ENCODE results near the gene SMG9. TPM values are rescaled to one million over a fixed set of nuclear protein-coding genes. Genes with fewer than 3 reads are reported as not detected.

Gene SMG9
- total and polyA plus RNA-seq, 2 of the 13 experiments (the other 11 are each of a cell fraction or from before 2014, with no cell fraction given) = 16.1 to 18.7 TPM

DNA sequence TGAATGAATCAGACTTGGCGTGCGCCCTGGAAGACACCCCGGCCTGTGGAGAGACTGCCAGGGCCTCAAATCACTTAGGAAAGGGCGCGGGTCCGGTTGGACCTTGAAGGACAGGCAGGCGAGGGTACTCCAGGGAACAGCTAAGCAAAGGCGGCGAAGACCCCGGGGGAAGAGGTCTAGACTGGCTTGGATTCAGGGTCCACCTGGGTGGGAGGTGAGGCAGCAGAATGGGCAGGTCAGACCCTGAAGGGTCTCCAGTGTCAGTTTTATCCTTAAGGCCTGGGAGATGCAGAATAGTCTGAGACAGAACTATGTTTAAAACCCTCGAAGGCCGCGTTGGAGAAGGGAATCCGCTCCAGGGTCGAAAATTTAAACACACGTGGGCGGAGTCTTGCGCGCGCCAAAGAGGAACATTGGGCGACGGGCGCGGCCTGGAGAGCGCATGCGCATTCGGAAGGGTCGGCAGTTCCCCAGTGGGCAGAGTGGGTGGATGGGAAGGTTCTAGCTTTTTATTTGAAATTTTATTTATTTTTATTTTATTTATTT, 567 bp upstream of the SMG9 start (continued):
- TF ChIP-seq, protein P1, sequence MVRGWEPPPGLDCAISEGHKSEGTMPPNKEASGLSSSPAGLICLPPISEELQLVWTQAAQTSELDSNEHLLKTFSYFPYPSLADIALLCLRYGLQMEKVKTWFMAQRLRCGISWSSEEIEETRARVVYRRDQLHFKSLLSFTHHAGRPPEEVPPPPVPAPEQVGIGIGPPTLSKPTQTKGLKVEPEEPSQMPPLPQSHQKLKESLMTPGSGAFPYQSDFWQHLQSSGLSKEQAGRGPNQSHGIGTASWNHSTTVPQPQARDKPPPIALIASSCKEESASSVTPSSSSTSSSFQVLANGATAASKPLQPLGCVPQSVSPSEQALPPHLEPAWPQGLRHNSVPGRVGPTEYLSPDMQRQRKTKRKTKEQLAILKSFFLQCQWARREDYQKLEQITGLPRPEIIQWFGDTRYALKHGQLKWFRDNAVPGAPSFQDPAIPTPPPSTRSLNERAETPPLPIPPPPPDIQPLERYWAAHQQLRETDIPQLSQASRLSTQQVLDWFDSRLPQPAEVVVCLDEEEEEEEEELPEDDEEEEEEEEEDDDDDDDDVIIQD (CRISPR knock-in tag; IDR thresholded peaks at IDR 0.05; ENCODE audit: low read depth) = no peak
- TF ChIP-seq SP1 (IDR thresholded peaks at IDR 0.05) (no peak), SP1 (CRISPR knock-in tag; IDR thresholded peaks at IDR 0.05) (no peak), ZNF331 (CRISPR knock-in tag; IDR thresholded peaks at IDR 0.05) (0 out of 2 replicates have a peak, but pooled peaks have one; percentile 1), ZNF232 (CRISPR knock-in tag; IDR thresholded peaks at IDR 0.05; ENCODE audit: borderline replicate concordance) (no peak), NCOR1 (IDR thresholded peaks at IDR 0.05; ENCODE audit: borderline replicate concordance, low read length) (no peak), DR1 (CRISPR knock-in tag; IDR thresholded peaks at IDR 0.05) (0 out of 2 replicates have a peak, but pooled peaks have one; percentile 6), SRSF1 (optimal IDR thresholded peaks at IDR 0.05; ENCODE audit: low read depth, low read length) (peak; percentile 9), CAMTA2 (CRISPR knock-in tag; IDR thresholded peaks at IDR 0.05; ENCODE audit: borderline replicate concordance) (0 out of 2 replicates have a peak, but pooled peaks have one; percentile 29), RARG (CRISPR knock-in tag; IDR thresholded peaks at IDR 0.05; ENCODE audit: low read depth) (no peak), SP5 (CRISPR knock-in tag; IDR thresholded peaks at IDR 0.05; ENCODE audit: borderline replicate concordance, low read depth) (no peak), RBAK (CRISPR knock-in tag; IDR thresholded peaks at IDR 0.05) (0 out of 2 replicates have a peak, but pooled peaks have one; percentile 9), ZNF746 (CRISPR knock-in tag; IDR thresholded peaks at IDR 0.05) (0 out of 2 replicates have a peak, but pooled peaks have one; percentile 31)
- TF ChIP-seq, protein P2, sequence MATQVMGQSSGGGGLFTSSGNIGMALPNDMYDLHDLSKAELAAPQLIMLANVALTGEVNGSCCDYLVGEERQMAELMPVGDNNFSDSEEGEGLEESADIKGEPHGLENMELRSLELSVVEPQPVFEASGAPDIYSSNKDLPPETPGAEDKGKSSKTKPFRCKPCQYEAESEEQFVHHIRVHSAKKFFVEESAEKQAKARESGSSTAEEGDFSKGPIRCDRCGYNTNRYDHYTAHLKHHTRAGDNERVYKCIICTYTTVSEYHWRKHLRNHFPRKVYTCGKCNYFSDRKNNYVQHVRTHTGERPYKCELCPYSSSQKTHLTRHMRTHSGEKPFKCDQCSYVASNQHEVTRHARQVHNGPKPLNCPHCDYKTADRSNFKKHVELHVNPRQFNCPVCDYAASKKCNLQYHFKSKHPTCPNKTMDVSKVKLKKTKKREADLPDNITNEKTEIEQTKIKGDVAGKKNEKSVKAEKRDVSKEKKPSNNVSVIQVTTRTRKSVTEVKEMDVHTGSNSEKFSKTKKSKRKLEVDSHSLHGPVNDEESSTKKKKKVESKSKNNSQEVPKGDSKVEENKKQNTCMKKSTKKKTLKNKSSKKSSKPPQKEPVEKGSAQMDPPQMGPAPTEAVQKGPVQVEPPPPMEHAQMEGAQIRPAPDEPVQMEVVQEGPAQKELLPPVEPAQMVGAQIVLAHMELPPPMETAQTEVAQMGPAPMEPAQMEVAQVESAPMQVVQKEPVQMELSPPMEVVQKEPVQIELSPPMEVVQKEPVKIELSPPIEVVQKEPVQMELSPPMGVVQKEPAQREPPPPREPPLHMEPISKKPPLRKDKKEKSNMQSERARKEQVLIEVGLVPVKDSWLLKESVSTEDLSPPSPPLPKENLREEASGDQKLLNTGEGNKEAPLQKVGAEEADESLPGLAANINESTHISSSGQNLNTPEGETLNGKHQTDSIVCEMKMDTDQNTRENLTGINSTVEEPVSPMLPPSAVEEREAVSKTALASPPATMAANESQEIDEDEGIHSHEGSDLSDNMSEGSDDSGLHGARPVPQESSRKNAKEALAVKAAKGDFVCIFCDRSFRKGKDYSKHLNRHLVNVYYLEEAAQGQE (IDR thresholded peaks at IDR 0.05; ENCODE audit: borderline replicate concordance in 1 of 2, low read depth in 1 of 2, low read length in 2 of 2) = no peak
- TF ChIP-seq, protein P3, sequence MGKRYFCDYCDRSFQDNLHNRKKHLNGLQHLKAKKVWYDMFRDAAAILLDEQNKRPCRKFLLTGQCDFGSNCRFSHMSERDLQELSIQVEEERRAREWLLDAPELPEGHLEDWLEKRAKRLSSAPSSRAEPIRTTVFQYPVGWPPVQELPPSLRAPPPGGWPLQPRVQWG (CRISPR knock-in tag; IDR thresholded peaks at IDR 0.05; ENCODE audit: borderline replicate concordance, low read depth) = no peak
- TF ChIP-seq, protein P4, sequence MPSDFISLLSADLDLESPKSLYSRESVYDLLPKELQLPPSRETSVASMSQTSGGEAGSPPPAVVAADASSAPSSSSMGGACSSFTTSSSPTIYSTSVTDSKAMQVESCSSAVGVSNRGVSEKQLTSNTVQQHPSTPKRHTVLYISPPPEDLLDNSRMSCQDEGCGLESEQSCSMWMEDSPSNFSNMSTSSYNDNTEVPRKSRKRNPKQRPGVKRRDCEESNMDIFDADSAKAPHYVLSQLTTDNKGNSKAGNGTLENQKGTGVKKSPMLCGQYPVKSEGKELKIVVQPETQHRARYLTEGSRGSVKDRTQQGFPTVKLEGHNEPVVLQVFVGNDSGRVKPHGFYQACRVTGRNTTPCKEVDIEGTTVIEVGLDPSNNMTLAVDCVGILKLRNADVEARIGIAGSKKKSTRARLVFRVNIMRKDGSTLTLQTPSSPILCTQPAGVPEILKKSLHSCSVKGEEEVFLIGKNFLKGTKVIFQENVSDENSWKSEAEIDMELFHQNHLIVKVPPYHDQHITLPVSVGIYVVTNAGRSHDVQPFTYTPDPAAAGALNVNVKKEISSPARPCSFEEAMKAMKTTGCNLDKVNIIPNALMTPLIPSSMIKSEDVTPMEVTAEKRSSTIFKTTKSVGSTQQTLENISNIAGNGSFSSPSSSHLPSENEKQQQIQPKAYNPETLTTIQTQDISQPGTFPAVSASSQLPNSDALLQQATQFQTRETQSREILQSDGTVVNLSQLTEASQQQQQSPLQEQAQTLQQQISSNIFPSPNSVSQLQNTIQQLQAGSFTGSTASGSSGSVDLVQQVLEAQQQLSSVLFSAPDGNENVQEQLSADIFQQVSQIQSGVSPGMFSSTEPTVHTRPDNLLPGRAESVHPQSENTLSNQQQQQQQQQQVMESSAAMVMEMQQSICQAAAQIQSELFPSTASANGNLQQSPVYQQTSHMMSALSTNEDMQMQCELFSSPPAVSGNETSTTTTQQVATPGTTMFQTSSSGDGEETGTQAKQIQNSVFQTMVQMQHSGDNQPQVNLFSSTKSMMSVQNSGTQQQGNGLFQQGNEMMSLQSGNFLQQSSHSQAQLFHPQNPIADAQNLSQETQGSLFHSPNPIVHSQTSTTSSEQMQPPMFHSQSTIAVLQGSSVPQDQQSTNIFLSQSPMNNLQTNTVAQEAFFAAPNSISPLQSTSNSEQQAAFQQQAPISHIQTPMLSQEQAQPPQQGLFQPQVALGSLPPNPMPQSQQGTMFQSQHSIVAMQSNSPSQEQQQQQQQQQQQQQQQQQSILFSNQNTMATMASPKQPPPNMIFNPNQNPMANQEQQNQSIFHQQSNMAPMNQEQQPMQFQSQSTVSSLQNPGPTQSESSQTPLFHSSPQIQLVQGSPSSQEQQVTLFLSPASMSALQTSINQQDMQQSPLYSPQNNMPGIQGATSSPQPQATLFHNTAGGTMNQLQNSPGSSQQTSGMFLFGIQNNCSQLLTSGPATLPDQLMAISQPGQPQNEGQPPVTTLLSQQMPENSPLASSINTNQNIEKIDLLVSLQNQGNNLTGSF (CRISPR knock-in tag; IDR thresholded peaks at IDR 0.05) = 0 out of 2 replicates have a peak, but pooled peaks have one; percentile 35
- TF ChIP-seq, protein P5, sequence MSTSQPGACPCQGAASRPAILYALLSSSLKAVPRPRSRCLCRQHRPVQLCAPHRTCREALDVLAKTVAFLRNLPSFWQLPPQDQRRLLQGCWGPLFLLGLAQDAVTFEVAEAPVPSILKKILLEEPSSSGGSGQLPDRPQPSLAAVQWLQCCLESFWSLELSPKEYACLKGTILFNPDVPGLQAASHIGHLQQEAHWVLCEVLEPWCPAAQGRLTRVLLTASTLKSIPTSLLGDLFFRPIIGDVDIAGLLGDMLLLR (CRISPR knock-in tag; IDR thresholded peaks at IDR 0.05) = 0 out of 2 replicates have a peak, but pooled peaks have one; percentile 29

Data from HepG2 (cell line).